ENCODE data around the gene SWAP70.

- TF ChIP-seq CREB1 (CRISPR knock-in tag; IDR thresholded peaks at IDR 0.05; ENCODE audit: low read depth) (no peak), POLR2AphosphoS5 (IDR thresholded peaks at IDR 0.05; ENCODE audit: low read depth) (0 out of 2 replicates have a peak, but pooled peaks have one; percentile 1), CTCF (conservative IDR thresholded peaks at IDR 0.05; ENCODE audit: low read depth in 2 of 2) (peak in 1 of 2 experiments; percentile 44; a peak in 2 of 4 replicates), EZH2 (IDR thresholded peaks at IDR 0.05; ENCODE audit: low read depth, unreplicated experiment) (no peak), EZH2phosphoT487 (IDR thresholded peaks at IDR 0.05; ENCODE audit: unreplicated experiment) (no peak), JUNB (IDR thresholded peaks at IDR 0.05; ENCODE audit: unreplicated experiment) (no peak), ETS1 (IDR thresholded peaks at IDR 0.05) (no peak), REST (IDR thresholded peaks at IDR 0.05; ENCODE audit: unreplicated experiment) (no peak), ZNF462 (CRISPR knock-in tag; IDR thresholded peaks at IDR 0.05) (no peak), ZNF114 (CRISPR knock-in tag; IDR thresholded peaks at IDR 0.05) (no peak)
These were observed 90.2 kb downstream of the SWAP70 start for GRCh38 chr11:9754010-9754471.
